Transverse colon (tissue), 4 donors: Measurements from ENCODE around the gene RBM5. TPM values are rescaled to one million over a fixed set of nuclear protein-coding genes. Genes with fewer than 3 reads are reported as not detected.

Experiments
- DNase-seq: peaks from one replicate; pipeline ENCODE4 v3.0.0-alpha.2; 2019
- H3K27ac ChIP-seq, 4 donors: fragments of 200-600 bp; sonication (generic); 2 replicates each; pipeline ENCODE4 v1.5.1; 2016 to 2018; ENCODE audit warnings: inconsistent platforms in 4 of 4
- H3K27me3 ChIP-seq: fragments of 200-600 bp; sonication (generic); 2 replicates; pipeline ENCODE4 v1.5.1; 2017; ENCODE audit warnings: inconsistent platforms
- H3K36me3 ChIP-seq, 4 donors: fragments of 200-600 bp; sonication (generic); 2 replicates each; pipeline ENCODE4 v1.5.1; 2017 to 2019; ENCODE audit warnings: inconsistent platforms in 4 of 4
- H3K4me1 ChIP-seq, 4 donors: fragments of 200-600 bp; sonication (generic); 2 replicates each; pipeline ENCODE4 v1.5.1; 2017 to 2020; ENCODE audit warnings: inconsistent platforms in 4 of 4
- H3K4me3 ChIP-seq, 4 donors: fragments of 200-600 bp; sonication (generic); 1 replicate in 1 of 4; 2 replicates in 3 of 4; pipeline versions ENCODE4 v1.5.1 to v1.6.1; 2017 to 2019; ENCODE audit warnings: inconsistent platforms in 4 of 4
- H3K9me3 ChIP-seq, 2 donors: fragments of 200-600 bp; sonication (generic); 2 replicates each; pipeline ENCODE4 v1.5.1; 2017 to 2019; ENCODE audit warnings: inconsistent platforms in 2 of 2
- EP300 ChIP-seq: sonication (generic); formaldehyde crosslinking; IDR thresholded peaks from one replicate; pipeline ENCODE4 v1.6.1; 2017; ENCODE audit warnings: antibody characterized with exemption, low read depth
- POLR2A ChIP-seq: fragments of 450-650 bp; IDR thresholded peaks from one replicate; pipeline ENCODE4 v1.6.1; 2016; ENCODE audit warnings: antibody characterized with exemption, mild to moderate bottlenecking, moderate library complexity
- POLR2AphosphoS5 ChIP-seq, 3 donors: sonication (generic); formaldehyde crosslinking; IDR thresholded peaks; one replicate each; pipeline ENCODE4 v1.6.1; 2016; ENCODE audit warnings: antibody characterized with exemption in 3 of 3
- WGBS, 2 donors: methylation state at CpG; one replicate each; pipeline ENCODE4 v1.1.5; 2018; ENCODE audit warnings: low coverage in 1 of 2; 5-methylcytosine and 5-hydroxymethylcytosine counted together
- in situ Hi-C, 4 donors: fragments of 200-750 bp; cut with MboI; loops; one replicate each; pipeline versions ENCODE4 v1.15.0 to v1.15.1; 2017; ENCODE audit warnings: low sequenced_read_pairs in 3 of 4, low pct_ligation_motif_present in 1 of 4, low pct_unique_long_range_greater_than_20kb in 1 of 4
- intact Hi-C: fragments of 100-400 bp; cut with DNase I; formaldehyde crosslinking; loops from one replicate; pipeline ENCODE4 v1.15.1; 2023; ENCODE audit warnings: low total_unique reads
- total RNA-seq, 4 donors: library from RNA; depleted of rRNA; stranded (reverse); fragments of >200 nt; gene quantifications; one replicate each; pipeline ENCODE4 v1.1.0, GENCODE V29; 2016
- TF ChIP-seq, protein P1 (sequence below), 5 experiments: fragments of 200-600 bp in 3 of 5; fragments of 450-650 bp in 2 of 5; sonication (generic) in 3 of 5; IDR thresholded peaks; 1 replicate in 2 of 5; 2 replicates in 3 of 5; pipeline ENCODE4 v1.5.1; 2016 to 2017; ENCODE audit warnings: antibody characterized with exemption in 5 of 5, inconsistent platforms in 3 of 5, mild to moderate bottlenecking in 2 of 5, moderate library complexity in 1 of 5

Gene RBM5
- total RNA-seq, 4 donors from 2014 or later: 238 to 391 (median 304) TPM

DNA sequence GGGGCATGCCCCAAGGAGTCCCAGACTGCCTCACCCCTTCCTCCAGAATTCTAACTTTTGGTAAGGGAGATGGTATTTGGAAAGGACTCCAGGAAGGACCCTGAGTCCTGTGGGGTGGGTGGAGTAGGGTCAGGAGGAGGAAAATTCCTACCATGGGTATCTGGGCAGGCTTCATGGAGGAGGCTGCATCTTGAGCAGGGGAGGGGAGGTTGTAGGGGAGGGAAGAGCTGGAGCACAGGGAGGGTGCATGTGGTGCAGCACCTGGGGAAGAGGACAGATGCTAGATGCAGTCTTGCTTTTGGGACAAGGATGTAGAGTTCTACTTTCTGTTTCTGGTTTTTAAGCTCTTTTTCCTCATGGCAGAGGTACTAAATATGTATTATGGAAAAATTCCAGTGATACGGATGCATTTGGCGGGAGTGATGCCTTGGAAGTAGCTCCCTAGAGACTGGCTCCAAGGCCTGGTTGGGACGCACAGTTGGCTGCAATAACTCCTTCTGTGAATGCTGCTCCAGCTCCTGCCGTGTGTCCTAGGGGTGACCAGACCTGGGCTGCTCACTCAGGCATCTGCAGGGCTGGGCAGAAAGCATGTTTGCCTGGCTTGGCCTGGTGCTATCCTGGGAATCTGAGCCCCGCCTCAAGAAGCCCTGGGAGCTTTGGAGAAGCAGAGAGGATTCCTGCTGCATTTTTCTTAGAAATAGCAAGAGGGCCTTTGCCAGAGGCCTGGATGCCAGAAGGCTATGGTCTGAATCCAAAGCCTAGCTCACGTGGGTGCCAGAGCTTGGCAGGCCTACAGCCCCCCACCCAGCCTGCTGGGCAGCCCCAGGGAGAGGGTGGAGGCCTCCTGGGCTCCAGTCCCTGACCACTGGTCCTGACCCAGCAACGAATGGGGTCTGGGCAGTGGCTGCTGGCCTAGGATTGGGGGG lies 76.5 kb downstream of the RBM5 start:
- in situ Hi-C loops (no loop called here), intact Hi-C loops (no loop called here)
- no peaks in the 10 kb centered on the region for H3K27me3 ChIP-seq
- 35 to 45% methylated on average over 2 to 7 of the region's 7 CpGs for WGBS, 2 donors
- H3K27ac ChIP-seq: peak overlapping the region; percentile 71 to 82 (median 80)
- H3K36me3 ChIP-seq: no peaks in the 10 kb centered on the region
- H3K9me3 ChIP-seq: no peaks in the 10 kb centered on the region
- no peak for DNase-seq
- no peak overlapping the region for H3K4me3 ChIP-seq
- TF ChIP-seq POLR2AphosphoS5 (IDR thresholded peaks at IDR 0.05) (no peak), EP300 (no peak)
- TF ChIP-seq, protein P1, sequence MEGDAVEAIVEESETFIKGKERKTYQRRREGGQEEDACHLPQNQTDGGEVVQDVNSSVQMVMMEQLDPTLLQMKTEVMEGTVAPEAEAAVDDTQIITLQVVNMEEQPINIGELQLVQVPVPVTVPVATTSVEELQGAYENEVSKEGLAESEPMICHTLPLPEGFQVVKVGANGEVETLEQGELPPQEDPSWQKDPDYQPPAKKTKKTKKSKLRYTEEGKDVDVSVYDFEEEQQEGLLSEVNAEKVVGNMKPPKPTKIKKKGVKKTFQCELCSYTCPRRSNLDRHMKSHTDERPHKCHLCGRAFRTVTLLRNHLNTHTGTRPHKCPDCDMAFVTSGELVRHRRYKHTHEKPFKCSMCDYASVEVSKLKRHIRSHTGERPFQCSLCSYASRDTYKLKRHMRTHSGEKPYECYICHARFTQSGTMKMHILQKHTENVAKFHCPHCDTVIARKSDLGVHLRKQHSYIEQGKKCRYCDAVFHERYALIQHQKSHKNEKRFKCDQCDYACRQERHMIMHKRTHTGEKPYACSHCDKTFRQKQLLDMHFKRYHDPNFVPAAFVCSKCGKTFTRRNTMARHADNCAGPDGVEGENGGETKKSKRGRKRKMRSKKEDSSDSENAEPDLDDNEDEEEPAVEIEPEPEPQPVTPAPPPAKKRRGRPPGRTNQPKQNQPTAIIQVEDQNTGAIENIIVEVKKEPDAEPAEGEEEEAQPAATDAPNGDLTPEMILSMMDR (IDR thresholded peaks at IDR 0.05): no peak
- H3K4me1 ChIP-seq: peaks cover 59 to 91% (median 68%) of the 10 kb centered on the region in 4 donors

DNA sequence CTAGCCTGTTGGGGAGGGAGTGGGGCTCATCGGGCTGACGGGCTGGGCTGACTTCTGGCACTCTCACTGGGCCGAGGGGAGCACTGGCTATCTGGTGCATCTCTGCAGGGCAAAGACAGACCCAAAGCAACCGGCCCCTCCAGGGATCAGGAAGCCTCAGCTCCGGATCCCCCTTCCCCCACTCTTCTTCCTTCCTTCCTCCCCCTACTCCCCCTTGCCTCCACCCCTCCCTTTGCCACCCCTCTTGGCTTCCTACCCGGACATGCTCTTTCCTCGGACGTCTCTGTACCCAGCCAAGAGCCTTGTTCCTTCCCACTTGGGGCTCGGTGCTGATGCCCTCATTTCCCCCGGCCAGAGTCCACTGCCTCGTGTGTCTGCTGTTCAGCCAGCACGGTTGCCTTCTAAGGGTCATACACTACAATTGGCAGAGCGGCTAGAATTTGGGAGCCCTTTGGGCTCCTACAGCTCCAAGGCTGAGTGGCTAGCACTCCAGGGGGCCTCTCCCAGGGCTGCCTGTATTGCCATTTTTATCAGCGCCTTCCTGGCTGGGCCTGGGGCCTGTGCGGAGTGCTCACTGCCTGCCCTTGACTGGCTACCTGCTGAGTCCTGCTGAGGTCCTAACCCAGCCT lies 77.3 kb downstream of the RBM5 start:
- H3K27ac ChIP-seq: peak overlapping the region; percentile 71 to 82 (median 80)
- in situ Hi-C loops: no loop called here

DNA sequence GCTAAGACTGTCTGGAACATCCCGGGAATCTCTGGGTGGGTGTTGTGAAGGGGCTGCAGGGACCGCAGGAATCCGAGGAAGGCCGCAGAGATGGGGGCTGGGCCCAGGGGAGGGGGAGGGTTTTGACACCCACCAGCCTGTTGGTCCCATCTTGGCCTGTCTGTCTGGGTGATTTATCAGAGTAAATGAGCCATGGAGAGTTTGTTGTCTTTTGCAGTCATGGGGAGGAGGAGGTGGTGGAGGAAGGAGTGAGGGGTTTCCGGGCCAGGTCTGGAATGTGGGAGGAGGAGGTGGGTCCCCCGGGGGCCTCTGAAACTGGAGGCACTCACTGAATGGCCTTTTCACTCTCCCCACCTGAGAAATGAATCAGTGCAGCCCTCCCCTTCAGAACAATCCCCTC lies 77.9 kb downstream of the RBM5 start:
- H3K9me3 ChIP-seq: no peaks in the 10 kb centered on the region
- peaks cover 48 to 82% (median 60%) of the 10 kb centered on the region in 4 donors for H3K4me1 ChIP-seq
- in situ Hi-C loops: no loop called here
- H3K27me3 ChIP-seq: no peaks in the 10 kb centered on the region
- WGBS, 2 donors: 46 to 54% methylated on average over 2 to 6 of the region's 6 CpGs
- H3K27ac ChIP-seq: peak overlapping the region; percentile 71 to 82 (median 80)
- H3K36me3 ChIP-seq: no peaks in the 10 kb centered on the region
- intact Hi-C loops: no loop called here
- no peak overlapping the region for H3K4me3 ChIP-seq
- TF ChIP-seq POLR2A (no peak), EP300 (no peak), POLR2AphosphoS5 (IDR thresholded peaks at IDR 0.05) (no peak)
- TF ChIP-seq, protein P1 (IDR thresholded peaks at IDR 0.05): no peak
- DNase-seq: no peak

More for the DNA sequence above, 77.3 kb downstream of the RBM5 start:
- H3K4me3 ChIP-seq: no peak overlapping the region
- H3K9me3 ChIP-seq: no peaks in the 10 kb centered on the region
- 33% methylated on average over 15 of the region's 15 CpGs; no CpG with 5 or more reads in 1 of the 2 donors for WGBS, 2 donors
- H3K4me1 ChIP-seq: peaks cover 51 to 84% (median 61%) of the 10 kb centered on the region in 4 donors
- no peak for DNase-seq
- H3K36me3 ChIP-seq: no peaks in the 10 kb centered on the region
- intact Hi-C loops: no loop called here
- no peaks in the 10 kb centered on the region for H3K27me3 ChIP-seq
- TF ChIP-seq, protein P1 (IDR thresholded peaks at IDR 0.05): no peak
- TF ChIP-seq EP300 (no peak), POLR2AphosphoS5 (IDR thresholded peaks at IDR 0.05) (no peak), POLR2A (no peak)

DNA sequence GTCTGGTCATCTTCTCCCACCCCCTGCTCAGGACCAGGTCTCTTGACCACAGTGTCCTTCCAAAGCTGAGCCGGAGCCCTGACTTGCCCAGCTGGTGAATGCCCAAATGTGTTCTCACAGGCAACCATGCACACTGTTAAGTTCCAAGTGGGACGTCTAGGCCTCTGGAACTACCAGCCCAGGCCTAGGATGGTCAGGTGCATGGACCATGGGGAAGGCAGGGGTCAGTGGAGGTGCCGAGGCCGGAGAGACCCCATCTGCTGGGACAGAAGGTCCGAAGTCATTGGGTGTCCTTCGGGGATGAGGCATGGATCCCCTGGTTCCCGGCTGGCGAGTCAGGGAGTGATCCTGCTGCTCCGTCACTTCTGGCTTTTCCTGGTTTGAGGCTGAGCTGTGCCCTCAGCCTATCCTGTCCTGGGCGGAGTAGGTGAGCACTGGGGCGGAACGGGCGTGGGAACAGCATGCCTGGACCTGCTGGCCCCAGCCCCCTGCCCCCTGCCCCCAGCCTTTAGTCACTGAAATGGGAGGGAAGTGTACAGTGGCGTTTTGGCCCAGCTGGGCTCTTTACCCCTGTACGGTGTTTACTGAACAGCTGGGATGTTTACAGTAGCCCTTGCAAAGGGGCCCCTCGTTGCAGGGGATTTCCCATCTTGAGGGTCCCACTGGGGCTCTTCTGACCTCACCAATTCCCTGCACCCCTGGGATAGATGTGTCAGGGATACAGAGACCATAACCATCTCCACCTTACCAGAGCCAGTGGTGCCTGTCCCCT lies 78.5 kb downstream of the RBM5 start:
- Histone ChIP-seq H3K4me3 (no peak overlapping the region), H3K4me1 (peaks cover 46 to 82% (median 60%) of the 10 kb centered on the region in 4 donors), H3K9me3 (no peaks in the 10 kb centered on the region), H3K27me3 (no peaks in the 10 kb centered on the region), H3K36me3 (no peaks in the 10 kb centered on the region), H3K27ac (peak overlapping the region; percentile 71 to 82 (median 80))
- in situ Hi-C loops: no loop called here
- intact Hi-C loops: no loop called here
- WGBS, 2 donors: 49% methylated on average over 16 of the region's 16 CpGs; no CpG with 5 or more reads in 1 of the 2 donors
- TF ChIP-seq EP300: no peak
- no peak for TF ChIP-seq POLR2A
- TF ChIP-seq, protein P1 (IDR thresholded peaks at IDR 0.05): no peak
- TF ChIP-seq POLR2AphosphoS5 (IDR thresholded peaks at IDR 0.05): no peak
- peak; percentile 59 for DNase-seq
